Left lung (tissue), 10 donors: ENCODE measurements around the gene TGIF2. TPM values are rescaled to one million over a fixed set of nuclear protein-coding genes. Genes with fewer than 3 reads are reported as not detected.

Source experiments
- ATAC-seq: fragments of 200-7000 bp; cut with Tn5 transposase; one replicate; pipeline ENCODE4 v1.9.1; 2020; ENCODE audit warnings: moderate library complexity
- DNase-seq, 4 donors: peaks; one replicate each; pipeline ENCODE4 v3.0.0-alpha.2; 2013 to 2020
- H3K27ac ChIP-seq, 2 donors: fragments of 200-600 bp; sonication (generic) in 1 of 2; one replicate each; pipeline versions ENCODE4 v1.5.0 to v1.8.0; 2020 to 2021
- H3K27me3 ChIP-seq, 2 donors: fragments of 200-600 bp; sonication (generic) in 1 of 2; one replicate each; pipeline versions ENCODE4 v1.5.0 to v1.8.0; 2020 to 2021
- H3K36me3 ChIP-seq, 2 donors: fragments of 200-600 bp; sonication (generic) in 1 of 2; one replicate each; pipeline versions ENCODE4 v1.5.0 to v1.8.0; 2020 to 2021
- H3K4me1 ChIP-seq, 2 donors: fragments of 200-600 bp; one replicate each; pipeline ENCODE4 v1.8.0; 2021
- H3K4me3 ChIP-seq, 2 donors: fragments of 200-600 bp; sonication (generic) in 1 of 2; one replicate each; pipeline versions ENCODE4 v1.5.0 to v1.8.0; 2020 to 2021; ENCODE audit warnings: mild to moderate bottlenecking in 1 of 2
- H3K9me3 ChIP-seq, 2 donors: fragments of 200-600 bp; sonication (generic) in 1 of 2; one replicate each; pipeline versions ENCODE4 v1.5.0 to v1.8.0; 2020 to 2021
- CTCF ChIP-seq, 2 donors: fragments of 200-600 bp; sonication (generic) in 1 of 2; IDR thresholded peaks; one replicate each; pipeline versions ENCODE4 v1.5.0 to v1.8.0; 2021; ENCODE audit warnings: antibody characterized with exemption in 2 of 2
- intact Hi-C, 2 donors: fragments of 100-400 bp; cut with DNase I; formaldehyde crosslinking; loops; one replicate each; pipeline versions ENCODE4 v1.11.2 to v1.14.2; 2022
- polyA plus RNA-seq, 6 donors: library from polyadenylated mRNA; unstranded; fragments of 120-200 nt; gene quantifications; one replicate each; pipeline ENCODE4 v1.2.1, GENCODE V29; 2013; ENCODE audit not compliant: insufficient read length in 6 of 6
- total RNA-seq, 2 donors: library from RNA; stranded (reverse); fragmentation: NEBNext Ultra II Directional; extraction: Animal tissue kit (Norgen Biotek cat#: 25700); gene quantifications; one replicate each; pipeline ENCODE4 v1.2.1, GENCODE V29; 2021
- donor health status: DM: no; HTN: yes; CAD: no.
- donor health status: DM: no; HTN: no; CAD: no.

The TGIF2 gene
- total and polyA plus RNA-seq, 8 donors: 11.2 to 52.1 (median 43.0) TPM

DNA sequence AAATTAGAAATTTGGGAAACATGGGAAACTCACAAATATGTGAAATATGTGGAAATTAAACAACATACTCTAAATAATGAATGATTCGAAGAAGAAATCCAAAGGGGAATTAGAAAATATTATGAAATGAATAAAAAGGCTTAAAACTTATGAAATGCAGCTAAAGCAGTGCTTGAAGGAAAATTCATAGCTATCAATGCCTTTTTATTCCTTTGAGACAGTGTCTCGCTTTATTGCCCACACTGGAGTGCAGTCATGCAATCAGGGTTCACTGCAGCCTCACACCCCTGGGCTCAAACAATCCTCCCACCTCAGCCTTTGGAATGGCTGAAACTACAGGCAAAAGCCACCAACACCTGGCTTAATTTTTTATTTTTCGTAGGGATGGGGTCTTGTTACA is 7.9 kb upstream of the TGIF2 start:
- no peak for ATAC-seq
- Histone ChIP-seq H3K27ac (no peak overlapping the region), H3K36me3 (no peaks in the 10 kb centered on the region), H3K9me3 (peaks cover 0 to 11% of the 10 kb centered on the region in 2 donors), H3K4me3 (no peak overlapping the region), H3K4me1 (no peaks in the 10 kb centered on the region), H3K27me3 (no peaks in the 10 kb centered on the region)
- no peak for DNase-seq
- no peak for TF ChIP-seq CTCF (IDR thresholded peaks at IDR 0.05)
- intact Hi-C loops: no loop called here

- no peak overlapping the region for H3K4me3 ChIP-seq
- DNase-seq: no peak
- peaks cover 0 to 18% of the 10 kb centered on the region in 2 donors for H3K27me3 ChIP-seq
- no peaks in the 10 kb centered on the region for H3K36me3 ChIP-seq
- TF ChIP-seq CTCF (IDR thresholded peaks at IDR 0.05): no peak
- peaks cover 0 to 10% of the 10 kb centered on the region in 2 donors for H3K9me3 ChIP-seq
- no peak for ATAC-seq
- no peak overlapping the region for H3K27ac ChIP-seq
- peaks cover 4 to 14% of the 10 kb centered on the region in 2 donors for H3K4me1 ChIP-seq
- intact Hi-C loops: no loop called here
These were observed 3.5 kb upstream of the TGIF2 start for GRCh38 chr20:36569847-36570429.

DNA sequence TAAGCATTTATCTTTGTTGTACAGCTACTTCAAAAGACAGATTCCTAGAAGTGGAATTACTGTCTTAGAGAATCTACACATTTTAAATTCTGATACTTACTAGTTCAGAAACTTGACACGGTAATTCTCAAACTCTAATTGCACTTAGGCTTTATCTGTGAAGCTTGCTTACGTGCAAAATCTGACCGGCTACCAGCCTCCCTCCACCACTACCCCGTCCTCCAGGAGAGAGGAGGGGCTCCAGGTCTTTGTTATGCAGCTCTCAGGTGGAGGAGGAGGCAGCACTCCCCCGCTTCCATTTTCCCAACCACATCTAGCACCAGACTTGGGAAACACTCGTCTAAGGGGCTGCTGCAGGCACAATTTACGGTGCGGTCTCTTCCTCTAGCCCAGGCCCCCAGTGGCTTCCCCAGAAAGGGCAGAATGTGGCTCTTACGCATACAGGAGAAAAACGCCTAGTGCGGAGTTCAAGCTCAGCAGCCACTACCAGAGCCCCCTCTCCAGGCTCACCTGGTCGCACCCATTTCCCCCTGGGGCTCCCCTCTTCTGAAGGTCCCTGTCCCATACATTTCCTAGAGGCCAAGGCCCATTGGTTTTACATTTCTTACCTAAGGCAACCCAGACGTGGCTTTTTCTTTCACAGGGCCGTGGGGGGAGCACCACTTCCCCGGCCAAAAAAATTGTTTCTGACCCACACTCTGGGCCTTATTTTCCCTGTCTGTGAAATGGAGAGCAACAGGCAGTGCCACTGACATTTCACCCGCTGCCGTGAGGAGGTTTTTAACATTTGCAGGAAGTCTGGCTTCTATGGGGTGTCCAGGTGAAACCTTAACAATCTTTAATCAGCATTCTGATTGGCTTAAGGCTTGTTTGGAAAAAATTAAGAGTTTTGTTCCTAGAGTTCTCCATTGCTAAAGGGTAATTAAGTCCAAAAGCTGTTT is 1.6 kb upstream of the TGIF2 start:
- no peak for ATAC-seq
- intact Hi-C loops: no loop called here
- Histone ChIP-seq H3K4me3 (no peak overlapping the region), H3K36me3 (no peaks in the 10 kb centered on the region), H3K27me3 (peaks cover 0 to 18% of the 10 kb centered on the region in 2 donors), H3K27ac (peak overlapping the region; percentile 83 to 90), H3K9me3 (no peaks in the 10 kb centered on the region), H3K4me1 (peaks cover 4 to 22% of the 10 kb centered on the region in 2 donors)
- peak in 1 of 4 donors; percentile 66 for DNase-seq
- TF ChIP-seq CTCF (IDR thresholded peaks at IDR 0.05): no peak

- peak overlapping the region; percentile 83 to 90 for H3K27ac ChIP-seq
- H3K36me3 ChIP-seq: no peaks in the 10 kb centered on the region
- peaks cover 4 to 22% of the 10 kb centered on the region in 2 donors for H3K4me1 ChIP-seq
- no peak for TF ChIP-seq CTCF (IDR thresholded peaks at IDR 0.05)
- intact Hi-C loops: no loop called here
- H3K4me3 ChIP-seq: peak overlapping the region; percentile 72 to 83
- no peaks in the 10 kb centered on the region for H3K9me3 ChIP-seq
- DNase-seq (peak in 1 of 4 donors; percentile 29), ATAC-seq (peak; percentile 20)
- H3K27me3 ChIP-seq: peaks cover 0 to 18% of the 10 kb centered on the region in 2 donors
These were observed 695 bp upstream of the TGIF2 start for GRCh38 chr20:36572701-36573102.

DNA sequence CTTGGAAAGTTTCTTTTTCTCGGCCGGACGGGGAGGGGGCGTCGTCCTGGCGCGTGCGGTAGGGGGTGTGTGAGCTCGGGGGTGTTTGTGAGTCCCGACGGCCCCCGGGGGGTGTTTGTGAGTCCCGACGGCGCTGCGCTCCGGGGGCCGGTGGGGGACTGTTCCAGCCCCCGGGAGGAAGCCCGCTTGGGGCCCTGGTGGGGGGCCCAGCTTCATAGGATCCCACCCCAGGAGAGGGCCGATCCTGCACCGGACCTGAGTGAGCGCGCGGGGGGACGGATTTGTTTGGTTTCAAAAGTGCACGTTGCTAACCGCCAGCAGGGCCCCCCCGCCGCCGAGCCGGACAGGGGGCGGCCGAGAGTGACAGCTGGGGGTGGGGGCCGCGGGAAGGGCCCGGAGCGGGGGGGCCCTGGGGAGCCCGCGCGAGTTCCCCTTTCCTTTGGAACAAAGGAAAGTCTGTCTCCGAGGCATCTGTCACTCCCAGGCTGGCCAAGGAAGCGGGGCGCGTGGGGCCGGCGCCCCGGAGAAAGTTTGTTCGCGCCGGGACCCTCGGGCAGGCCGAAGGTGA is 485 bp downstream of the TGIF2 start:
- DNase-seq (peak in 2 of 4 donors; percentile 58 to 88), ATAC-seq (peak; percentile 16)
- TF ChIP-seq CTCF (IDR thresholded peaks at IDR 0.05): no peak
- peak overlapping the region; percentile 72 to 83 for H3K4me3 ChIP-seq
- H3K9me3 ChIP-seq: no peaks in the 10 kb centered on the region
- peak overlapping the region; percentile 83 to 90 for H3K27ac ChIP-seq
- H3K27me3 ChIP-seq: peaks cover 0 to 18% of the 10 kb centered on the region in 2 donors
- intact Hi-C loops: no loop called here
- peaks cover 4 to 22% of the 10 kb centered on the region in 2 donors for H3K4me1 ChIP-seq
- H3K36me3 ChIP-seq: peaks cover 0 to 4% of the 10 kb centered on the region in 2 donors
